Activated naive CD8-positive, alpha-beta T cell (primary cell): ENCODE data around the gene GLCCI1.
"Not testable (repeated sequence)": the region's sequence is repeated elsewhere in the genome, so short reads cannot be mapped to it uniquely, and the experiment has no call there.

Experiments used
- H3K27ac Mint-ChIP-seq: one replicate; pipeline ENCODE4 v1.8.0; 2021; ENCODE audit warnings: mixed read lengths
- H3K27me3 Mint-ChIP-seq: one replicate; pipeline ENCODE4 v1.8.0; 2021; ENCODE audit warnings: mixed read lengths
- H3K36me3 Mint-ChIP-seq: one replicate; pipeline ENCODE4 v1.8.0; 2021; ENCODE audit warnings: mixed read lengths
- H3K4me1 Mint-ChIP-seq: one replicate; pipeline ENCODE4 v1.8.0; 2021; ENCODE audit warnings: low read depth, mixed read lengths
- H3K4me3 Mint-ChIP-seq: one replicate; pipeline ENCODE4 v1.8.0; 2021; ENCODE audit warnings: mild to moderate bottlenecking, mixed read lengths
- H3K9me3 Mint-ChIP-seq: one replicate; pipeline ENCODE4 v1.8.0; 2021; ENCODE audit warnings: low read depth, mixed read lengths

The GLCCI1 gene

GRCh38 chr7:8040768-8041369 is 72.3 kb downstream of the GLCCI1 start:
- peaks cover 29% of the 10 kb centered on the region for H3K36me3 Mint-ChIP-seq
- H3K27me3 Mint-ChIP-seq, result no peaks in the 10 kb centered on the region
- no peaks in the 10 kb centered on the region for H3K9me3 Mint-ChIP-seq
- H3K27ac Mint-ChIP-seq, result peak overlapping the region; percentile 7
- peaks cover 25% of the 10 kb centered on the region for H3K4me1 Mint-ChIP-seq
- H3K4me3 Mint-ChIP-seq, result no peak overlapping the region

GRCh38 chr7:8042796-8043535 is 74.4 kb downstream of the GLCCI1 start:
- Mint-ChIP-seq H3K36me3 (peaks cover 22% of the 10 kb centered on the region), H3K27me3 (no peaks in the 10 kb centered on the region), H3K4me3 (no peak overlapping the region), H3K27ac (peak overlapping the region; percentile 18), H3K4me1 (peaks cover 40% of the 10 kb centered on the region), H3K9me3 (no peaks in the 10 kb centered on the region)

GRCh38 chr7:8044761-8045430 is 76.3 kb downstream of the GLCCI1 start:
- peak overlapping the region; percentile 64 for H3K27ac Mint-ChIP-seq
- no peaks in the 10 kb centered on the region for H3K9me3 Mint-ChIP-seq
- peaks cover 26% of the 10 kb centered on the region for H3K36me3 Mint-ChIP-seq
- no peaks in the 10 kb centered on the region for H3K27me3 Mint-ChIP-seq
- H3K4me1 Mint-ChIP-seq, result peaks cover 46% of the 10 kb centered on the region
- no peak overlapping the region for H3K4me3 Mint-ChIP-seq

- not testable (repeated sequence) for H3K27me3 Mint-ChIP-seq, H3K9me3 Mint-ChIP-seq, H3K4me3 Mint-ChIP-seq, H3K27ac Mint-ChIP-seq
- Mint-ChIP-seq H3K36me3 (peaks cover 13% of the 10 kb centered on the region), H3K4me1 (peaks cover 47% of the 10 kb centered on the region)
Measured at GRCh38 chr7:8048067-8048466, 79.5 kb downstream of the GLCCI1 start.

GRCh38 chr7:8051373-8051772 is 82.8 kb downstream of the GLCCI1 start:
- no peak overlapping the region for H3K4me3 Mint-ChIP-seq
- no peaks in the 10 kb centered on the region for H3K9me3 Mint-ChIP-seq
- no peak overlapping the region for H3K27ac Mint-ChIP-seq
- H3K4me1 Mint-ChIP-seq, result peaks cover 31% of the 10 kb centered on the region
- H3K27me3 Mint-ChIP-seq, result no peaks in the 10 kb centered on the region
- peaks cover 9% of the 10 kb centered on the region for H3K36me3 Mint-ChIP-seq

GRCh38 chr7:8051998-8052397 is 83.4 kb downstream of the GLCCI1 start:
- Mint-ChIP-seq H3K27ac (no peak overlapping the region), H3K9me3 (no peaks in the 10 kb centered on the region), H3K4me3 (no peak overlapping the region), H3K27me3 (no peaks in the 10 kb centered on the region), H3K4me1 (peaks cover 28% of the 10 kb centered on the region), H3K36me3 (peaks cover 10% of the 10 kb centered on the region)

- Mint-ChIP-seq H3K27me3 (no peaks in the 10 kb centered on the region), H3K4me3 (no peak overlapping the region), H3K36me3 (peaks cover 10% of the 10 kb centered on the region), H3K9me3 (no peaks in the 10 kb centered on the region), H3K4me1 (peaks cover 23% of the 10 kb centered on the region), H3K27ac (no peak overlapping the region)
Measured at GRCh38 chr7:8052824-8053223, 84.2 kb downstream of the GLCCI1 start.

GRCh38 chr7:8056439-8056838 is 87.8 kb downstream of the GLCCI1 start:
- Mint-ChIP-seq H3K27ac (peak overlapping the region; percentile 51), H3K36me3 (peaks cover 9% of the 10 kb centered on the region), H3K27me3 (no peaks in the 10 kb centered on the region), H3K4me1 (peaks cover 14% of the 10 kb centered on the region), H3K9me3 (no peaks in the 10 kb centered on the region), H3K4me3 (no peak overlapping the region)

GRCh38 chr7:8057566-8057965 is 89.0 kb downstream of the GLCCI1 start:
- no peak overlapping the region for H3K4me3 Mint-ChIP-seq
- no peaks in the 10 kb centered on the region for H3K27me3 Mint-ChIP-seq
- H3K4me1 Mint-ChIP-seq, result peaks cover 8% of the 10 kb centered on the region
- H3K9me3 Mint-ChIP-seq, result no peaks in the 10 kb centered on the region
- peaks cover 12% of the 10 kb centered on the region for H3K36me3 Mint-ChIP-seq
- peak overlapping the region; percentile 1 for H3K27ac Mint-ChIP-seq

- Mint-ChIP-seq H3K4me3 (no peak overlapping the region), H3K4me1 (peaks cover 8% of the 10 kb centered on the region), H3K9me3 (no peaks in the 10 kb centered on the region), H3K36me3 (peaks cover 14% of the 10 kb centered on the region), H3K27ac (no peak overlapping the region), H3K27me3 (no peaks in the 10 kb centered on the region)
Measured at GRCh38 chr7:8058322-8058721, 89.7 kb downstream of the GLCCI1 start.

GRCh38 chr7:8058852-8059251 is 90.3 kb downstream of the GLCCI1 start:
- Mint-ChIP-seq H3K27ac (no peak overlapping the region), H3K4me3 (no peak overlapping the region), H3K36me3 (peaks cover 18% of the 10 kb centered on the region), H3K4me1 (peaks cover 13% of the 10 kb centered on the region), H3K27me3 (no peaks in the 10 kb centered on the region), H3K9me3 (no peaks in the 10 kb centered on the region)

- H3K4me3 Mint-ChIP-seq, result no peak overlapping the region
- no peaks in the 10 kb centered on the region for H3K27me3 Mint-ChIP-seq
- peaks cover 25% of the 10 kb centered on the region for H3K36me3 Mint-ChIP-seq
Measured at GRCh38 chr7:8060241-8060640, 91.6 kb downstream of the GLCCI1 start.

GRCh38 chr7:8063300-8063699 is 94.7 kb downstream of the GLCCI1 start:
- peaks cover 32% of the 10 kb centered on the region for H3K36me3 Mint-ChIP-seq
- peaks cover 15% of the 10 kb centered on the region for H3K4me1 Mint-ChIP-seq
- H3K9me3 Mint-ChIP-seq, H3K4me3 Mint-ChIP-seq, H3K27ac Mint-ChIP-seq, H3K27me3 Mint-ChIP-seq: not testable (repeated sequence)

More at GRCh38 chr7:8060241-8060640, 91.6 kb downstream of the GLCCI1 start:
- Mint-ChIP-seq H3K27ac (no peak overlapping the region), H3K9me3 (no peaks in the 10 kb centered on the region), H3K4me1 (peaks cover 21% of the 10 kb centered on the region)

GRCh38 chr7:8063706-8064297 is 95.2 kb downstream of the GLCCI1 start:
- Mint-ChIP-seq H3K4me1 (peaks cover 17% of the 10 kb centered on the region), H3K27me3 (no peaks in the 10 kb centered on the region), H3K4me3 (no peak overlapping the region), H3K36me3 (peaks cover 36% of the 10 kb centered on the region), H3K27ac (no peak overlapping the region), H3K9me3 (no peaks in the 10 kb centered on the region)

- H3K27ac Mint-ChIP-seq, result no peak overlapping the region
- peaks cover 17% of the 10 kb centered on the region for H3K4me1 Mint-ChIP-seq
- no peaks in the 10 kb centered on the region for H3K9me3 Mint-ChIP-seq
- no peaks in the 10 kb centered on the region for H3K27me3 Mint-ChIP-seq
- peaks cover 36% of the 10 kb centered on the region for H3K36me3 Mint-ChIP-seq
- H3K4me3 Mint-ChIP-seq, result no peak overlapping the region
Measured at GRCh38 chr7:8064828-8065227, 96.2 kb downstream of the GLCCI1 start.
